C1 segment of cervical spinal cord (tissue), 14 donors: ENCODE measurements around the gene RAP1GAP2.
"Not testable (repeated sequence)": the region's sequence is repeated elsewhere in the genome, so short reads cannot be mapped to it uniquely, and the experiment has no call there.

Experiments
- DNase-seq, 14 donors: peaks; one replicate each; lab custom pipeline; 2025; lab: John Stamatoyannopoulos, UW

The RAP1GAP2 gene

DNA sequence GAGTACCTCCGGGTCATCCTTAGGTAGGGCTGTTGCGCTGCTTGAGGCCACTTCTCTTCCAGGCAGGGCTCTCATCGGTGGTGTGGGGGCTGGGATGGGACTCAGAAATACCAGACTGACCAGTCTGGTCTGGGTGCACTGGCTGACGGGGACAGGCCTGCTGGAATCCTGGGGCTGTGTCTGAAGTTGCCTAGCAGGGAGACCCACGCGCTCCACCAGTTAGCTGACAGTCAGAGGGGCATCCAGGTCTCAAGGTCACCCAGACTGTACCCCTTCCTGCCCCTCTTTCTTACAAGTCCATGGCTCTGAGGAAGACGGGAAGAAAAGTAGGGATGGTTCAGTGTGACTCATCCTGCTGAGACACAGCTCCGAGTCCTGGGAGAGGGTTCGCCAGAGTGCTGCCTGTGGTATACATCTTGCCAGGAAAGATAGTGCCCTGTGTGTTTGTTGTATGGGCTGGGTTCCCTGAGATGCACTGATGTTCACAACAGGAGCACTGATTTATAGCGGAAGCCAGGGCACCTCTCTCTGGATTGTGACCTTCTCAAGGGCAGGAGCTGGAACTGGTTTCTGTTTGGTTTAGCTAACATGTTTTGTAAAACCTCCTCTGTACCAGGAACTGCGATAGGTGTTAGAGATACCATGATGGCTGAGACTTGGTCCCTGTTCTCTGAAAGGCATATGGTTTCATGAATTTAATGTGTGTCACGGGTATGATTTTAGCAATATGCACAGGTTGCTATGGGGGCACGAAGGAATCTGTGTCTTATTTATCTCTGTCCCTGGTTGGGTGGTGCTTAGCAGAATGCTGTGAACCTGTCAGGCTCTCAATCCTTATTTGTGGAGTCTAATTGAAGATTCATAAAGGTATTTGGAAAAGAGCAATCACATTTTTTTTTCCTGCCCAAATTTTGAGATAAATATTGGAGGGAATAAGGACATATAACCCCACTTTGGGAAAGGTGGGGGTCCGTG, 169.7 kb downstream of the RAP1GAP2 start:
- DNase-seq, result peak in 1 of 14 donors; percentile 15

DNA sequence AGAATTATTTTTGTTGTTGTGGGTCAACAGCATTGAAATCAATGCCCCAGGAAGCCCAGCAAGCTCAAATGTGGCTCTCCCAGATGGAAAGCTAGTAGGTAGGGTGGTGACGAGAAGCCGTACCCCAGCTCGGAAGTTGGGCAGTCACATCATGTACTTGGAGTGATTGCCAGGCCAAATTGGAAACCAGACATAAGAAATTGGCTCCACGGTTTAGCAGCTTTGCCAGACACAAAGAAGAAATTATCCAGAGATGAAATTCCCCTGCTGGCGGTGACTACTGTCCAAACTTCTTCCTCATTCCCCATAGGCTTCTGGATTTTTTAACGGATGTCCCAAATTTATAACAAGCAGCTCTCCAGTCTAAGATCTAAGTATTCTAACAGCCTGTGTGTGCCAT, 171.3 kb downstream of the RAP1GAP2 start:
- peak in 3 of 14 donors; percentile 9 to 56 (median 12) for DNase-seq

DNA sequence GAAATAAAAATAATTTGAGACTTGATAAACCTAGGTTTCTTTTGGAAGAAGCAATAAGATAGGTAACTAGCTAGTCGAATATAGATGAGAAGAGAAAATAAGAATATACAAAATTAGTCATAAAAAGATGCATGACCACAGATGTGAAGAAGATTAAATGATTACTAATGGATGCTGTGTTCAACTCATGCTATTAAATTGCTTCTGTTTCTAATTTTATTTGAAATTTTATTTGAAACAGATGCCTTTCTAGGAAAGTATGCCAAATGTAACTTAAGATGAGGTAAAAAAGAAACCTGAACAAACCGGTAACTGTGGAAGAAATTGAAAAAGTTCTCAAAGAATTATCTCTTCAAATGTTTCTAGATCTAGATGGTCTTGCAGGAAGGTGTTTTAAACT, 175.6 kb downstream of the RAP1GAP2 start:
- DNase-seq, result no peak

DNA sequence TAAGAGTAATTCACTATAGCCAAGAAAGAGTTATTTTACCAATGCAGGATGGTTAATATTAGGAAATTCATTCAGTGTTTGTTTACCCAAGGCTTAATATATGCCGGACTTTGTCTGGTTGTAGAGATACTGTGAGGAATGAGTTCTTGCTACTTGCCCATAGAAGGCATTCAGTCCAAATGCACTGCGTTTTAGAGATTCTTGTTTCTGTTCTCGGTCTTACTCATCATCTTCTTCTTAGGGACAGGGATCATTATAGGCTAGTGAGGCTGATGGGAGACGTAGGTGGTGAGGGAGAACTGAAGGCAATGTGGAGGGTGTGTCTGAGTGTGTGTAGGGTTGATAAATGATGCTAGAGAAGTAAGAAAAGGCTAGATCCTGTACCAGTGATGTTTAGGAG, 176.5 kb downstream of the RAP1GAP2 start:
- no peak for DNase-seq

DNA sequence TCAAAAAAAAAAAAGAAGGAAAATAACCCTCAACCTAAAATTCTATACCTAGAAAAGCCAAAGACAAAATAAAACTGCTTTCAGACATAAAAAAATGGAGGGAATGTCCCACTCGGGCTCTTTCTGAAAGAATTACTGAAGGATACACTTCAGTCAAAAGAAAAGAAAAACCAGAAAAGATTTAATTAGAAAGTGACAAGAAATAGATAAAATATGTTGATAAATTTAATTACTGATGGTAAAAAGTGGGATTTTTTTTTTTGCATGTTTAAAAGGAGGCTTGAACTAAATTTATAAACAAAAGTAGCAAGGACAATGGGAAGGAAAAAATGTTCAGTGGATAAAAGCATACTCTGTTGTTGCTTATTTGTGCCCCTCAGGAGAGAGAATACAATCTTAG, 178.1 kb downstream of the RAP1GAP2 start:
- no peak for DNase-seq

DNA sequence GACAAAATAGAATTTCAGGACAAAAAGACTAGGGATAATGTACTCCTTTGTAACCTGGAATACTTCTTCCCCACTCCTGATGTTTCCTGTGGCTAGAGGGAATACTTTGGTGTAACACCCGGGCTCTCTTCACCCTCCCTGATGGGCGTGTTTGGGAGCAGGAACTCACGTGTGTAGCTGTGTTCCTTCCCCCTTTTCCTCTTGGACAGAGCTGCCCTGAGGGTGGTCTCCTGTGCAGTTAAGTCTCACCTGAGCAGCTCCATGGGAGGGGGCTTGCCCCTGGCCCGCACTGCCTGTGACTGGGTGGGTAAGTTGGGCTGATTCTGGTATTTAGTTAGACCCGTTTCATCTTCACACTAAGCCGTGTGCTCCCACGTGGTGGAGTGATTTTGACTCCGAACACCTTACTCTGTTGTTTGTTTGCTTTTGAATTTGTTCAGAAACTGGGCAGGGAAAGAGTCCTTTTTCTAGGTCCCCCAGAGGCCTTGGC, 179.3 kb downstream of the RAP1GAP2 start:
- DNase-seq, result no peak

DNA sequence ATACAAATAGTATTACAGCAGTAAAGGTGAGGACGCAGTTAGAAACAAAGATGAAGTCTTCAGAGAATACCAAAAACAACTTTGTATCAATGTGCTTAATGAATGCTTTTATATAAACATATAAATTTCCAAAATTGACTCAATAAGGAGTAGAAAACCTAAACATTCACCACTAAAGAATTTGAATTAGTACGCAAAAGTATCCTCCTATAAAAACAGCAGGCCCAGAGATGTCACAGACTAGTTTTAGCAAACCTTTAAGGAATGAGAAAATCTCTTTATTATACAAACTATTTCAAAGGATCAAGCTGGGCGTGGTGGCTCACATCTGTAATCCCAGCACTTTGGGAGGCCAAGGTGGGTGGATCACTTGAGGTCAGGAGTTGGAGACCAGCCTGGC, 180.9 kb downstream of the RAP1GAP2 start:
- no peak for DNase-seq

DNA sequence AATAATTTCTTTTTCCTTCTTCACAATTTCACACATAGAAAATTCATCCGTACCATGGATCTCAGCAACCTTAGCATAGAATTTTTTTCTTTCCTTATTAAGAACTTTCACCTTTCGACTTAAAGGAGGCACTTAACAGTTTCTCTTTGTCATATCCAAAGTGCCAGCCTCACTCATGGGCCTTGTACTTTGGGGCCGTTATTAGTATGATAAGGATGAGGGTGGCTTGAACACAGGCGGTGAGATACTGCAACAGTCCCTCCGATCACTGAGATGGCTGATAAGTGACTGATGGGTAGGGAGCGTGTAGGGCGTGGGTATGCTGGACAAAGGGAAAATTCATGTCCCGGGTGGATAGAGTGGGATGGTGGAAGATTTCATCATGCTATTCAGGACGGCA, 181.9 kb downstream of the RAP1GAP2 start:
- DNase-seq, result no peak

DNA sequence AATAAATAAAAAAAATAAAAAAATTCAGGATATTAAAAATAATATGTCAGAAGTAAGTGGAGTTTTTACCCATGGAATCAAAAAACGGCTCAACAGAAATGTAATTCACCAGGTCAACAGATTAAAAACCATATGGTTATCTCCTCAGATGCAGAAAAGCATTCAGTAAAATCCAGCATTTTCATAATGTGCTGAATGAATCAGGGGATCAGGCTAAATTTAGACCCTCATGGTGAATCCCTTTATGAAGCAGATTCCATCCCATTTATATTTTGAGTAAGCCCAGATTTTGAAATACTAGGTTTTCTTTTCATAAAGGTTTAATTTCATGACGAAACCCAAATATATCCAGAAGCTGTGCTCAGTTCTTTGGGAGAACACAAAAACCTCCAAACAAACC, 182.8 kb downstream of the RAP1GAP2 start:
- no peak for DNase-seq

DNA sequence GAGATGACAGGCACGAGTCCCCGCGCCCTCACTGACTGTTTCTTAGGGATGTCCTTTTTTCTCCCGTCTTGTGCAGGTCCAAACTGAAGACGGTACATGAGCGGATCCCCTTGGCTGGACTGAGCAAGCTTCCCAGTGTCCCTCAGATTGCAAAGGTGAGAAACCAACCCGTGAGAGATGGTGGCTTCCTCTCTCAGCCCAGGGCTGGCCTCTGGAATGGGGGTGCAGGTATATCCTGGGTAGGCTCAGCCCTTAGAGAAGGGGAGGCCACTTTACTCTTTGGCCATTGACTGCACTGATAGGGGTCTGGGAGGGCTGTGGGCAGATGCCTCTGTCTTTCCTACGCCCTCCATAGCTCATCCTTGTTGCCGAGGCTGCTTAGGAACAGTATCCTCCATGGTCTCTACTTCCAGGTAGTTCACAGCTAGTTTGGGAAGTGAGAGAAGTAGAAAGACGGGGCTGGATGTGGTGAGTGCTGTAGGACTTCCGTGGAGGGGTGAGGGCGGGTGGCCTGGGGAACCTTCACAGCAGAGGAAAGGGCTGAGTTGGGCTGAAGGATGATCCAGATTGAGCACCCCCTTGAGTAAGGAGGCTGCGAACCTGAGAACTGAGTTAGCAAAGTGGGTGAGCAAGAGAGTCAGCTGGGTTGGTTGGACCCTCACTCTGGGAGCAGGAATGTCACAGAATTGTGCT, 184.1 kb downstream of the RAP1GAP2 start:
- no peak for DNase-seq

DNA sequence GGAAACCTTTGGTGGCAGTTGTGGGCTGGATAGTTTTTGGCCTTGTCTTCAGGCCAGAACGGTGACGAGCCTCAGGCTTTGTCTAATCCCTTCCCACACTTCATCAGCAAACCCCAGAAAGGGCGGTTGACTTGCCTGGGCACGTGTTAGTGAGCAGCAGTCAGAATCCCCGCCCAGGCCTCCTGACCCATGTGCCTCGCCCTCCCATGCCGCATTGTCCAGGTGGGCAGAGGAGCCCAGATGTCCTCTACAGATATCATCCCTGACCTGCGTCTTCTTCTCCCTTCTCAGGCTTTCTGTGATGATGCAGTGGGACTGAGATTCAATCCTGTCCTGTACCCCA, 184.6 kb downstream of the RAP1GAP2 start:
- DNase-seq, result no peak

DNA sequence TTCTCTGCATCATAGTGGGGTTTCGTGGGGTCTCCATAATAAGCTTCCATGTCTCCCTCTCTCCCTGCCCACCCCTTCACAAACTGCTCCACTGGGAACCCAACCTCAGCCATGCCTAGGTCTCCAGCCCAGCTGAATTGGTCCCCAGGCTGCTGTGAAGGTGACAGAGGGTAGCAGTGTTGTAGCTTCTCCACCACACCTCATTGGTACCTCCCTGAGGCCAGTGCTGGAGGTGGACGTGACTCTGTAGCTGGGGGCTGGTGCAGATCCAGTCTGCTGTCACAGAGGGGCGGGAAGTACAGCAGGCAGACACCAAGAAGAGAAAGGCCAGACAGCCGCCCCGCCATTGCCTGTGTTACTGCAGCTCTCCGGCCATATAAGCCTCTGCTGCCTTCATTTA, 185.1 kb downstream of the RAP1GAP2 start:
- DNase-seq, result no peak

DNA sequence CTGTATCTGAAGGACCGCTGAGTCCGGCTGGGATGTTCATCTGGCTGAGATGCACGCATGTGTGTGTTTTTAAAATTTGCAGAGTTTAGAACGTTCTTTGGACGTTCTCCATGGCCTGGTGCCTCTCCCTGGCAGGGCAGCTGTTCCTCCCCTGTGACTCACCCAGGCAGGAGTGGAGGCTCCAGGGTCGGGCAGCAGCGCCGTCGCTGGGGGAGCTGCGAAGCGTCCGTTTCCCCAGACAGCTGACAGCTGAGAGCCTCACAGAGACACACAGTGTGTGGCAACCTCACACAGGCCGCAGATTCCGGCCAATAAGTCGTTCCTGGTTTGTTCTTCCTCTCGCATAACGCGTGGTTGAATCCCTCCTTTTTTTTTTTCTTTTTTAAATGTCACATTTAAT, 186.6 kb downstream of the RAP1GAP2 start:
- peak in 13 of 14 donors; percentile 21 to 90 (median 62) for DNase-seq

DNA sequence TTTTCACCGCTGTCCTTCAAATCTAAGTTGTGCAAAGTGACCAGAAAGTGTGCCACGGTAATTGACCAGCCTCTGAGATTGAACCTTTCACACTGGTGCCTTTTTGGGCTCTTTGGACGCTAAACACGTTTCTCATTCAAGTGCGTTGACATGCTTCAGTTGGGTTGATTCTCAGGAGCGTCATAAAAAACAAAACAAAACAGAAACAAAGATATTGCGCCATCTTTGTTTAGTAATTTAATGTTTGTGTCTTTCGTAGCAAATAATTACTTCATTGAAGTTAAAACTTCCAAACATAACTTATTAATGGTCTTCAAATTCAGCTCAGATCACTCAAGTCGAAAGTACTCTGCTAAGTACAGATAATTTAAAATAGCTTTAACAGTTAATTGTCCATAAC, 187.0 kb downstream of the RAP1GAP2 start:
- no peak for DNase-seq

DNA sequence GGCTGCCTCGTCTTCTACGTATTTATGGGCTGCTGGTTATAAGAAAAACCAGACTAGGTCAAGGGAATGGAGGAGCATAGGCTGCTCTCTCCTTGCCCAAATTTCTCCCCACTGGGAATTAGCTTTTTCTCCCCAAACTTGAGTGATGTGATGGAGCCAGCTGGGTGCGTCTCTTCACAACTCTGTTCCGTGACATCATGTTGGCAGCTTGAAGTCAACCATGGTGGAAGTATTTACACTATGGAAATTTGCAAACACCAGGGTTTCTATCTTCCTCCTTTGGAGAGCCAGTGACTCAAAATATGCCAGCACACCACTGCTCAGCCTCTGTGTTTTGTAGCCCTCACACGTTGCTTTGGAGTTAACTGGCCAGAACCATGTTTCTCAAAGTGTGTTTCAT, 189.1 kb downstream of the RAP1GAP2 start:
- DNase-seq, result no peak

DNA sequence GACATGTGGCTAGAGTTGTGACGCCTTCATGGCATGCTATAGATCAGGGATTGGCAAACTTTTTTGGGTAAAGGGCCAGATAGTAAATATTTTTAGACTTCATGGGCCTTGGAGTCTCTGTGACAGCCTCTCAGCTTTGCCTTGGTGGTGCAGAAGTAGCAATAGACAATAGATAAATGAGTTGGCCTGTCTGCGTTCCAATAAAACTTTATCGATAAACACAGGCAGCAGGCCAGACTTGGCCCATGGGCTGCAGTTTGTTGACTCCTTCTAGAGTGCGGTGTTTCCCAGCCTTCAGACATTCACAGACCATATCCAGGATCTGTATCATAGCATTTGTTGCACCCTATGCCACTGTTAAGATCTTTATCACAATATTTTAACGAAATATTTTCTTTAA, 190.7 kb downstream of the RAP1GAP2 start:
- no peak for DNase-seq

DNA sequence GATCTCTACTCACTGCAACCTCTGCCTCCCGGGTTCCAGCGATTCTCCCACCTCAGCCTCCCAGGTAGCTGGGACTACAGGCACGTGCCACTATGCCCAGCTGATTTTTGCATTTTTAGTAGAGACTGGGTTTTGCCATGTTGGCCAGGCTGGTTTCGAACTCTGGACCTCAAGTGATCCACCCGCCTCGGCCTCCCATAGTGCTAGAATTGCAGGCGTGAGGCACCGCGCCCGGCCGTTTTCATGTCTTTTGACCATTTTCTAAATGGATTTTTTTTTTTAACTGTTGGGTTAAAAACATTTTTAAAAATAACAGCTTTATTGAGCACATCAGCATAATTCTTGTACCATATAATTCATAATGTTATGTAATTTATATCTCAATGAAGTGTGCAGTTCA, 193.2 kb downstream of the RAP1GAP2 start:
- not testable (repeated sequence) for DNase-seq

DNA sequence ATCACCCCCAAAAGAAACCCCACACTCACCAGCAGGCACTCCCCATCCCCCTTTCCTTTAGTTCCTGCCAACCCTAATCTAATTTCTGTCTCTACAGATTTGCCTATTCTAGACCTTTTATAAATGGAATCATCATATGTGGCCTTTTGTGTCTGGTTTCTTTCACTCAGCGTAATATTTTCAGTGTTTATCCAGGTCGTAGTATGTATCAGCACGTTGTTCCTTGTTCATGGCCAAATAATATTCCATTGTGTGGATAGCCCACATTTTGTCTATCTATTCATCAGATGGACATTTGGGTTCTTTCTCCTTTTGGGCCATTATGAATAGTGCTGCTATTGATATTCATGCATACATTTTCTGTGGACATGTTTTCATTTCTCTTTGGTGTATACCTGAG, 193.6 kb downstream of the RAP1GAP2 start:
- DNase-seq, result no peak

DNA sequence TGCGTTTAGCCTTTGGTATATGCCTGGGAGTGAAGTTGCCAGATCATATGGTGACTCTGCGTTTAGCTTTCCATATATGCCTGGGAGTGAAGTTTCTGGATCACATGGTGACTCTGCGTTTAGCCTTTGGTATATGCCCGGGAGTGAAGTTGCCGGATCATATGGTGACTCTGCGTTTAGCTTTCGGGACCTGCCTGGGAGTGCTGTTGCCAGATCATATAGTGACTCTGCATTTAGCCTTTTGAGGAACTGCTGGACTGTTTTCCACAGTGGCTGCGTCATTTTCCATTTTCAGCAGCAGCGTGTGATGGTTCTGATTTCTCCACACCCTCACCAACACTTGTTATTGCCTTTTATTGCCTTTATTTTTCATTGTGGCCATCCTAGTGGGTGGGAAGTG, 194.2 kb downstream of the RAP1GAP2 start:
- peak in 5 of 14 donors; percentile 13 to 46 (median 30) for DNase-seq

DNA sequence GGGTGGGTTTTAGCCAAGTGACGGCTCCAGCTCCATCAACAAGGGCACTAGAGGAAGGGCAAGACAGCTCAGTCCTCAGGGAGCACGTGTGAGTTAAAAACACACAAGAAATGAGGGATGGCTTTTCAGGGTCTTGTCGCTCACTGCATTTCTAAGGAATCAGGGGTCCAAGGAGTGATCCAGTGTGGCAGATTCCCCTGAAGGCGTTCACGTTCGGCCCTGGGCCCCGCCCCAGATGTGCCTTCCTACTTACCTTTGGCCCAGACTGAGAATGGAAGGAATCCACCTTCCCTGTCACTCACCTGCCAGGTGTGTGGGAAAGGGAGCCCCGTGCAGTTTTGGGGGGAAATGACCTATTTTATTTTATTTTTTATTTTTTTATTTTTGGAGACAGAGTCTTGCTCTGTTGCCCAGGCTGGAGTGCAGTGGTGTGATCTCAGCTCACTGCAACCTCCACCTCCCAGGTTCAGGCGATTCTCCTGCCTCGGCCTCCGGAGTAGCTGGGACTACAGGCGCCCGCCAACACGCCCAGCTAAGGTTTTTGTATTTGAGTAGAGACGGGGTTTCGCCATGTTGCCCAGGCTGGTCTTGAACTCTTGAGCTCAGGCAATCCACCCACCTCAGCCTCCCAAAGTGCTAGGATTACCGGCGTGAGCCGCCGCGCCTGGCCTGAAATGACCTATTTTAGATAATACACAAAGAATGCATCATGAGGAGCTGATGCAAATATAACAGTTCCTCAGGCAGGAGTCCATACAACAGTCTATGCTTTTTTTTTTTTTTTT, 195.3 kb downstream of the RAP1GAP2 start:
- not testable (repeated sequence) for DNase-seq

DNA sequence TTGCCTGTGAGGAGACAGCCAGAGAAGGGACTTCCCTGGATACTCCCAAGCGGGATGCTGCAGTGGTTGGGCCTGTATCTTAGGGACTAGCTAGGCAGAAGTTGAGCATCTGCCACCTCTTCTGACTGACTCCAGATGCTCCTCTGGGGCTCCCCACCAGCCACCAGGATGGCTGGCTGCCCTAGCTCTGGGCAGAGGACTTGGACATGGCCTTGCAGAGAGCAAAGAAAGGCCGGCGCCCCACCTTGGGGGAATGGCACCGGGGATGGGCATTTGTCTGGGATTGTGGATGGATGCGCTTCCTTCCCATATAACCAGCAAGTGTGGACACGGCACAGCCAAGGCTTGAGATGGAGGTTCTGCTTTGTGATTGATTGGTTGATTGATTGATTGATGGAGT, 198.2 kb downstream of the RAP1GAP2 start:
- DNase-seq, result no peak

DNA sequence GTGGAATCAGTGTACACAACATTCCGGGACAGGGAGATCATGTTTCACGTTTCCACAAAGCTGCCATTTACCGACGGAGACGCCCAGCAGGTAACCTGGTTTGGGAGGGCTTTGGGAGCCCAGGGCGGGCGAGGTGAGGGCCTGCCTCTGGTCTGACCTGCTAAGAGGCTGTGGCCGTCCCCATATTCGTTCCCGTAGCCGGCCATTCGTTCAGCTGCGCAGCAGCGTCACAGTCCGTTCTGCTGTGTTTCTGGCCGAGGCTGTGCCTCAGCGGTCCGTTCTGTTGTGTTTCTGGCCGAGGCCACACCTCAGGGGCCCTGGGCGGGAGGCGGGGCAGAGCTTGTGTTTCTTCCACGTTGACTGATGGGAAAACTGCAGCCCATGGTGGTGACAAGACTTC, 199.1 kb downstream of the RAP1GAP2 start:
- DNase-seq, result no peak
